ENCODE measurements around the gene SUSD1. TPM values are rescaled to one million over a fixed set of nuclear protein-coding genes. Genes with fewer than 3 reads are reported as not detected.

Gene SUSD1
- total RNA-seq, 1 experiment from 2014 or later = 7.9 TPM

DNA sequence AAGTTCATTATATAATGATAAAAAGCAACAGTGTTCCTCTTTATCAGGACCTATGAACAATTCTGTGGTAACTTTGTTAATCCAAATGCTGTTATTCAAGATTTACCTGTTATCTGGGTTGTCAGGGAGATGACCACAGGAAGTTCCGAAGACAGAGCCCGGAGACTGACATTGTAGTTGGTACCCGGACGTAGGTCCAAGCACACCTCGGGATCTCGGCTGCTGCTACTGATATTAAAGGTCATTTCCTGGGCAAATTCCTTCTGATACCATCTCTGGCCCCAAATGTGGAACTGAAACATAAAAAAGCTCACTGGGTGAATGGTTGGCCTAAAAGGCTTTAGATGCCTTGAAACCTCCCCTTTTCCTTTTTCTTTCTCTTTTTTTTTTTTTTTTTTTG is 96.7 kb downstream of the SUSD1 start:
- Histone ChIP-seq H2AFZ (ENCODE audit: low read depth, low read length, poor library complexity, severe bottlenecking) (no peak overlapping the region), H3K4me1 (ENCODE audit: control insufficient read depth in 1 of 2, insufficient read depth in 2 of 2, low read length in 2 of 2) (peaks cover 0 to 15% of the 10 kb centered on the region in 2 experiments; a peak in 2 of 4 replicates), H3K27ac (ENCODE audit: low read depth, low read length) (no peak overlapping the region), H3K9me3 (ENCODE audit: control insufficient read depth in 1 of 2, insufficient read depth in 1 of 2, low read depth in 1 of 2, low read length in 2 of 2) (no peaks in the 10 kb centered on the region), H3K4me2 (ENCODE audit: low read length) (no peak overlapping the region), H4K20me1 (ENCODE audit: insufficient read depth) (no peaks in the 10 kb centered on the region), H3K9me2 (ENCODE audit: insufficient read depth) (no peaks in the 10 kb centered on the region), H3K79me2 (ENCODE audit: insufficient read depth, low read length) (no peaks in the 10 kb centered on the region), H3K4me3 (replicated peaks in 1 of 2; ENCODE audit: low read depth in 1 of 2, low read length in 2 of 2) (no peak overlapping the region), H3K27me3 (ENCODE audit: insufficient read depth, low read length) (no peaks in the 10 kb centered on the region), H3K9ac (ENCODE audit: low read length) (no peak overlapping the region), H3K36me3 (ENCODE audit: control insufficient read depth in 1 of 2, insufficient read depth in 2 of 2, low read length in 2 of 2) (no peaks in the 10 kb centered on the region)
- intact Hi-C loops (cut with micrococcal nuclease) = loop anchor here (10.0 kb wide), 1 partner anchor 444 kb away; the partner anchor contains the start of gene DNAJC25
- TF ChIP-seq ZNF274 (IDR thresholded peaks at IDR 0.05; ENCODE audit: low read depth, low read length) = no peak
- TF ChIP-seq ELF1 (IDR thresholded peaks at IDR 0.05; ENCODE audit: borderline replicate concordance, low read depth) = no peak
- TF ChIP-seq, protein P1, sequence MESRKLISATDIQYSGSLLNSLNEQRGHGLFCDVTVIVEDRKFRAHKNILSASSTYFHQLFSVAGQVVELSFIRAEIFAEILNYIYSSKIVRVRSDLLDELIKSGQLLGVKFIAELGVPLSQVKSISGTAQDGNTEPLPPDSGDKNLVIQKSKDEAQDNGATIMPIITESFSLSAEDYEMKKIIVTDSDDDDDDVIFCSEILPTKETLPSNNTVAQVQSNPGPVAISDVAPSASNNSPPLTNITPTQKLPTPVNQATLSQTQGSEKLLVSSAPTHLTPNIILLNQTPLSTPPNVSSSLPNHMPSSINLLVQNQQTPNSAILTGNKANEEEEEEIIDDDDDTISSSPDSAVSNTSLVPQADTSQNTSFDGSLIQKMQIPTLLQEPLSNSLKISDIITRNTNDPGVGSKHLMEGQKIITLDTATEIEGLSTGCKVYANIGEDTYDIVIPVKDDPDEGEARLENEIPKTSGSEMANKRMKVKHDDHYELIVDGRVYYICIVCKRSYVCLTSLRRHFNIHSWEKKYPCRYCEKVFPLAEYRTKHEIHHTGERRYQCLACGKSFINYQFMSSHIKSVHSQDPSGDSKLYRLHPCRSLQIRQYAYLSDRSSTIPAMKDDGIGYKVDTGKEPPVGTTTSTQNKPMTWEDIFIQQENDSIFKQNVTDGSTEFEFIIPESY (IDR thresholded peaks at IDR 0.05; ENCODE audit: extremely low read depth, insufficient replicate concordance, low read length) = no peak
- TF ChIP-seq, protein P2, sequence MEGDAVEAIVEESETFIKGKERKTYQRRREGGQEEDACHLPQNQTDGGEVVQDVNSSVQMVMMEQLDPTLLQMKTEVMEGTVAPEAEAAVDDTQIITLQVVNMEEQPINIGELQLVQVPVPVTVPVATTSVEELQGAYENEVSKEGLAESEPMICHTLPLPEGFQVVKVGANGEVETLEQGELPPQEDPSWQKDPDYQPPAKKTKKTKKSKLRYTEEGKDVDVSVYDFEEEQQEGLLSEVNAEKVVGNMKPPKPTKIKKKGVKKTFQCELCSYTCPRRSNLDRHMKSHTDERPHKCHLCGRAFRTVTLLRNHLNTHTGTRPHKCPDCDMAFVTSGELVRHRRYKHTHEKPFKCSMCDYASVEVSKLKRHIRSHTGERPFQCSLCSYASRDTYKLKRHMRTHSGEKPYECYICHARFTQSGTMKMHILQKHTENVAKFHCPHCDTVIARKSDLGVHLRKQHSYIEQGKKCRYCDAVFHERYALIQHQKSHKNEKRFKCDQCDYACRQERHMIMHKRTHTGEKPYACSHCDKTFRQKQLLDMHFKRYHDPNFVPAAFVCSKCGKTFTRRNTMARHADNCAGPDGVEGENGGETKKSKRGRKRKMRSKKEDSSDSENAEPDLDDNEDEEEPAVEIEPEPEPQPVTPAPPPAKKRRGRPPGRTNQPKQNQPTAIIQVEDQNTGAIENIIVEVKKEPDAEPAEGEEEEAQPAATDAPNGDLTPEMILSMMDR (IDR thresholded peaks at IDR 0.05 in 2 of 3, conservative IDR thresholded peaks at IDR 0.05 in 1 of 3; ENCODE audit: borderline replicate concordance in 1 of 3, insufficient read depth in 1 of 3, low read depth in 2 of 3, low read length in 2 of 3) = no peak
- TF ChIP-seq SRF (IDR thresholded peaks at IDR 0.05; ENCODE audit: low read depth) = no peak
- no peak for TF ChIP-seq EZH2 (IDR thresholded peaks at IDR 0.05)
- no peak for TF ChIP-seq EGR1 (IDR thresholded peaks at IDR 0.05; ENCODE audit: low read depth)
- TF ChIP-seq ZFX (IDR thresholded peaks at IDR 0.05) = no peak
- TF ChIP-seq JUND (IDR thresholded peaks at IDR 0.05) = no peak
- TF ChIP-seq, protein P3, sequence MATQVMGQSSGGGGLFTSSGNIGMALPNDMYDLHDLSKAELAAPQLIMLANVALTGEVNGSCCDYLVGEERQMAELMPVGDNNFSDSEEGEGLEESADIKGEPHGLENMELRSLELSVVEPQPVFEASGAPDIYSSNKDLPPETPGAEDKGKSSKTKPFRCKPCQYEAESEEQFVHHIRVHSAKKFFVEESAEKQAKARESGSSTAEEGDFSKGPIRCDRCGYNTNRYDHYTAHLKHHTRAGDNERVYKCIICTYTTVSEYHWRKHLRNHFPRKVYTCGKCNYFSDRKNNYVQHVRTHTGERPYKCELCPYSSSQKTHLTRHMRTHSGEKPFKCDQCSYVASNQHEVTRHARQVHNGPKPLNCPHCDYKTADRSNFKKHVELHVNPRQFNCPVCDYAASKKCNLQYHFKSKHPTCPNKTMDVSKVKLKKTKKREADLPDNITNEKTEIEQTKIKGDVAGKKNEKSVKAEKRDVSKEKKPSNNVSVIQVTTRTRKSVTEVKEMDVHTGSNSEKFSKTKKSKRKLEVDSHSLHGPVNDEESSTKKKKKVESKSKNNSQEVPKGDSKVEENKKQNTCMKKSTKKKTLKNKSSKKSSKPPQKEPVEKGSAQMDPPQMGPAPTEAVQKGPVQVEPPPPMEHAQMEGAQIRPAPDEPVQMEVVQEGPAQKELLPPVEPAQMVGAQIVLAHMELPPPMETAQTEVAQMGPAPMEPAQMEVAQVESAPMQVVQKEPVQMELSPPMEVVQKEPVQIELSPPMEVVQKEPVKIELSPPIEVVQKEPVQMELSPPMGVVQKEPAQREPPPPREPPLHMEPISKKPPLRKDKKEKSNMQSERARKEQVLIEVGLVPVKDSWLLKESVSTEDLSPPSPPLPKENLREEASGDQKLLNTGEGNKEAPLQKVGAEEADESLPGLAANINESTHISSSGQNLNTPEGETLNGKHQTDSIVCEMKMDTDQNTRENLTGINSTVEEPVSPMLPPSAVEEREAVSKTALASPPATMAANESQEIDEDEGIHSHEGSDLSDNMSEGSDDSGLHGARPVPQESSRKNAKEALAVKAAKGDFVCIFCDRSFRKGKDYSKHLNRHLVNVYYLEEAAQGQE (IDR thresholded peaks at IDR 0.05; ENCODE audit: low read depth) = no peak
- TF ChIP-seq SP1 (IDR thresholded peaks at IDR 0.05; ENCODE audit: low read depth) = no peak
- TF ChIP-seq SIN3A (IDR thresholded peaks at IDR 0.05; ENCODE audit: low read depth) = no peak
- DNase-seq (ENCODE audit: low read depth, low spot score) = no peak
- no TSS peak for BruUV-seq (replicated peaks)
- no peak for ATAC-seq
- ChIA-PET POLR2A (no interaction called here), RAD21 (ENCODE audit: low non-redundant PET in 1 of 2, low total read pairs in 2 of 2, uncharacterized antibody in 2 of 2, unreplicated experiment in 2 of 2) (no interaction called here), CTCF (interaction anchor here (0.8 kb wide), 1 partner anchor 318 kb away, joined by 4 read pairs; no protein-coding TSS in a partner anchor)

Data from HCT116 (cell line).